Measurements from ENCODE around the gene THSD4.
"Not testable (repeated sequence)": the region's sequence is repeated elsewhere in the genome, so short reads cannot be mapped to it uniquely, and the experiment has no call there.

The THSD4 gene

GRCh38 chr15:71648095-71648494 lies 532.8 kb downstream of the THSD4 start:
- no peak for DNase-seq

DNA sequence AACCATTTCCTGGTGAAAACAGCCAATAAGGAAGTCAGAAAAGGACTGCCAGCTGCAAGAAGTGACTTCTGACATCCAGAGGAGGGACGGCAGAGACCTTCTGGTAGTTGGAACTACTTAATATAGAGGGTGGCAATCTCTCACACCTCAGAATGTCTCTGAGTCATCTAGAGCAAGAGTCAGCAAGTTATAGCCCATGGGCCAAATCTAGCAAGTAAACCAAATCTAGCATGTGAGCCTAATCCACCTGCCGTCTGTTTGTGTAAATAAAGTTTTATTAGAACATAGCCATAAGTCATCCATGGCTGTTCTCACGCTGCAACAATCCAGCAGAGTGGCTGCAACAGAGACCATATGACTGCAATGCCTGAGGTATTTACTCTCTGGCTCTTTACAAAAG lies 534.6 kb downstream of the THSD4 start:
- DNase-seq = no peak

- DNase-seq = no peak
These were observed 535.3 kb downstream of the THSD4 start for GRCh38 chr15:71650603-71651002.

DNA sequence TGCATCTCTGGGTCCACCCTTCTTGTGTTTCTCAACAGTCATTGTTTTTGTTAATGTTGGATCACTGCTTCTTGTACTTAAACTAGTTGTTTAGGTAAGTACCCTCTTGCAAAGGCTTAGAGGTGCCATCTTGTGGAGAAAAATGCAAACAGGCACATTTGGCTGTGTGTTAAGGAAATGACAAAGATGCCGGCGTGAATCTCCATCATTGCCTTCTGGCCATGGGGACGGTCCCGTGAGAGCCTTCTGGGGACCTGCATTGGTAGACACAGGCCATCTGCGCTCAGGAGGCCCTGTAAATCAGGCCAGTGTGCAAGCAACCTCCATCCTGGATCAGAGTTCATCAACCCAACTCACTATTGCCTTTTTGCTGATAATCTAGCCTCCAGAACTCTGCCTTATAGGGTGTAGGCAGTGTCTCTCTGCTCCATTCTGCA lies 536.5 kb downstream of the THSD4 start:
- peak; percentile 54 for DNase-seq

GRCh38 chr15:71654042-71654719 lies 538.9 kb downstream of the THSD4 start:
- no peak for DNase-seq

- DNase-seq = no peak
These were observed 539.5 kb downstream of the THSD4 start for GRCh38 chr15:71654720-71655174.

DNA sequence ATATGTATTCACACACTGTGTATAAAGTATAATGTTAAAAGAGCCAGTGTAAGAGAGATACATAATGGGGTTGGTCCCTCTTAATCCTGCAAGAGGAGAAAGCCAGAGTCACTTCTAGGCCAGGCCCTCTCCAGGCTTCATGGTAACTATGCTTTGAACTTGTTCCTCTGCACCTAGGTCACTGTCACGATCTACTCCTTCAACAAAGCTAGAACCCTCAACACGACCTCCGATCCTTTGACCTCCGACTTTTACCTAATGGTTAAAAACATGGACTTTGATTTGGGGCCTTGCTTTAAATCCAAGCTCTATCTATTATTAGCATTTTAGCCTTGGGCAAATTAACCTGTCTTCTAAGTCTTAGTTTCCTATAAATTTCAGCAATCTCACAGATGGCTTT lies 541.2 kb downstream of the THSD4 start:
- DNase-seq = no peak

- no peak for DNase-seq
These were observed 541.9 kb downstream of the THSD4 start for GRCh38 chr15:71657141-71657540.

DNA sequence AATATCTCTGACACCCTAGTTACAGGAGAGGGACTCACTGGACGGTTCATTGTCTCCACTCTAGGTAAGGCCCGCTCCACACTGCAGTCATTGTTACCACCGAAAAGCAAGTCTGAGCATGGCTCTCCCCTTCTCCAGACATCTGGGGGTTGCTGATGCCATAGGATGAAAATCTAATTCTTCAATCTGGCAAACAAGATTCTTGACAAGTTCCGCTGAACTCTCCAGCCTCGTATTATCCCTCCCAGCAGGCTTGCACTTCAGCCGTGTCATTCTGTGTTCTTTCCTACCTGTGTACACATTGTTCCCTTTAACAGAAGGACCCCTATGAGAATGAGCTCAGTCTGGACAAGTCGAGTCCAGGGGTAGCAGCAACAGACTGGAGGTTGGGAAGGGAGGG lies 542.8 kb downstream of the THSD4 start:
- no peak for DNase-seq

DNA sequence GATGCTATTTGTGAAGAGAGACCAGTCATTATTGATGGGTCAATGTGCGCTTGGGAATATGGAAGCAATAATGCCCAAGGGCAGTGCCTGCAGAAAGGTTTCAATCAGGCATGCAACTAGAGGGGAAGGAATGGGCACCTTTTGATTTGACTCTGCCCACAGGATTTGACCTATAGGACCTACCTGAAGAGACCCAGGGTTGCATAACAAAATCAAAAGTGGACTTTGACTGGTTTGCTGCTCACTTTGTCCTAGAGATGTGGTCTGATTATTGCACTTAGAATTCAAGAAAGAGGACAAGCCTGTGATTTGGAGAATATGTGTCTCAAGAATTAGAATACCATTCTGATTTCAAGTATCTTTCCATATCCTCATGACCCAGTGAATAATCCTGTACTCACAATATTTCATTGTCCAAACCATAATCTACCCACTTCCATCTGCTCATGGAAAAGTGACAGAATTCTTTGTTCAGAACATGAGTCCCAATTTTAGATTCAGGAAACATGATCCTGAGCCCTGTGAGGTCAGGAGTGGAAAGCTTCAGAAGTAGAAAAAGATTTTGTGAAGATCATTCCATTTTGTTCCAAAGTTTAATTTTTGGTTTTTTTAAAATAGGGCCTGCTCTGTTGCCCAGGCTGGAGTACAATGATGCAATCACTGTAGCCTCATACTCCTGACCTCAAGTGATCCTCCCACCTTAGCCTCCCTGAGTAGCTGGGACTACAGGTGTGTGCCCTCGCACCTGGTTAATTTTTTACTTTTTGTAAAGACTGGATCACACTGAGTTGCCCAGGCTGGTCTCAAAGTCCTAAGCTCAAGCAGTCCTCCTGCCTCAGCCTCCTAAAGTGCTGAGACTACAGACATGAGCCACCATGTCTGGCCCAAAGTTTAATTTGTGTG lies 543.8 kb downstream of the THSD4 start:
- DNase-seq = no peak

DNA sequence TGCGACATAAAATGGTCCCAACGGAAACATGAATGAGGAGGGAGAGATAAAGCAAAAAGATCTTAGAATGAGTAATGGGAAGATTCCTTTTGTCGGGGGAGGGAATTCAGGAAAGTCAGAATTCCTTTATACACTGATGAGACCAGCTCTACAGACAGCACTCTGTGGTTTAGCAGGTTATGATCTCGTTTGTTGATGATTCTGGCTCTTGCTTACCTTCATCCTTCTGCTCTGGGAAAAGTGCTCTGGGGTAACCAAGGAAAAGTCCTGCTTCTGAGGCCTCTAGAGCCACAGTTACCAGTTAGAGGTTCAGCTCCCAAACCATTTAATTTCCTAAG lies 544.4 kb downstream of the THSD4 start:
- DNase-seq = no peak

DNA sequence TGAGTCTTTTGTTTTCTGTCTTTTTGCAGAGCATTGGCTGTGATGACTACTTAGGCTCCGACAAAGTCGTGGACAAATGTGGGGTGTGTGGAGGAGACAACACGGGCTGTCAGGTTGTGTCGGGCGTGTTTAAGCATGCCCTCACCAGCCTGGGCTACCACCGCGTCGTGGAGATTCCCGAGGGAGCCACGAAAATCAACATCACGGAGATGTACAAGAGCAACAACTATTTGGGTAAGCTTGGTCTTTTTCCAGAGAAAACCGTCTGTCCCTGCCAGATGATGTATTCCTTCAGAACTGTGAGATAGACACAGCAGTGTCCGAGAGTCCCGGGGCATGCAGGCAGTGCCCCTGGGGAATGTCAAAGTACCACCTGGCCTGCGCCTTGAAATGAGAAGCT lies 545.2 kb downstream of the THSD4 start:
- no peak for DNase-seq

DNA sequence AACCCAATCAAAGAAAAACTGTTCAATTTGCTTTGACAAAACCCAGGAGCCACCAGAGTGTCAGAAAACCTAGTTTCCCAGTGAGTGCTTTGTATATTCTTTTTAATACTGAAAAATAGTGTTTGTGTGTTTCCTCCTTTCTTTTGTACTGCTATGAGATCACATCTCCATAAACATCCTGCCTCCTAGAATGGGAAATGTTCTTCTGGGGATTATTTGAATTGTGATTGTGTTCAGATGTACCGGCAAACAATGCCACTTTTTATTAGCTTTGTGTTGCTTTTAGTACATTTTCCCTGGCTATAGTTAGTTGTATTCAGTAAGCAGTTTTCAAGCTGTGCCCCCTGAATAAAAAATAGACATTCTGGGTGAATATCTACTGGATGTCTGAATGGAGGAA lies 547.0 kb downstream of the THSD4 start:
- DNase-seq = no peak

- no peak for DNase-seq
These were observed 549.4 kb downstream of the THSD4 start for GRCh38 chr15:71664622-71665021.

GRCh38 chr15:71666763-71667620 lies 551.7 kb downstream of the THSD4 start:
- no peak for DNase-seq

DNA sequence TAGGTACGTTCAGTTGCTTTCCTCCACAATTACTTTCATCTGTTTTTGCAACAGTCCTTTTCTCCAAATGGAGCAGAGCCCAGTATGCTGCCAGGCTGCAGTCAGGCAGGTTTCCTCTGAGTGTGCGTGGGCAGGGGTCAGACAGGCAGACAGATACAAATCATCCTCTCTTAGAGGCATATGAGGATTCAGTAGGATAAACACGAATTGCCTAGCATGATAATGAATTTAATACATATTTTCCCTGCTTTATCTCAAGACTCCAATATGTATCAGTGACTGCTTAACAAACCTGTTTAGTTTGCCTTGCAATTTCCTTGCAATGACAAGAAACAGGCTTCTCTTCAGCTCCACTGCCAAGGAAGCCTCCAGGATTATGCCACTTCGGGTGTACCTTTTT lies 554.4 kb downstream of the THSD4 start:
- DNase-seq = no peak

- DNase-seq = not testable (repeated sequence)
These were observed 555.0 kb downstream of the THSD4 start for GRCh38 chr15:71670222-71670621.

GRCh38 chr15:71674354-71674753 lies 559.1 kb downstream of the THSD4 start:
- no peak for DNase-seq

GRCh38 chr15:71677352-71677751 lies 562.1 kb downstream of the THSD4 start:
- DNase-seq = no peak

GRCh38 chr15:71677766-71678165 lies 562.5 kb downstream of the THSD4 start:
- DNase-seq = no peak

DNA sequence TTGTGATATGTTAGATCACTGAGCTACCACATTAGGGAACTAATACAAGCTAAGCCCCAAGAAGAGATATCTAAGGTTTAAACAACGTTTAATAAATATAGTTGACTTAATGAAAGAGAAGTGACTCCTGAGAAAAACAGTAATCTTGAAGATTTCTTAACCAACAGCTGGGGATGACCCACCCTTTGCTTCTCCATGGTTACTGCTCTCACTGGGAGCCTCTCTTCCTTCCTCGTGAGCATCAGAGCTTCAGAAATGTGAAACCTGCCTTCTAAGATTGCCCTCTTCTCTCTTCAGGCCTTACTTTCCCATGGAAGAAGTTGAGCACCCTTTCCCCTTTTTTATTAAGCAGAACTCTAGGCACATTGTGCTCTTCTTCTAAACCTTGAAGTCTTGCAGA lies 562.9 kb downstream of the THSD4 start:
- DNase-seq = no peak

GRCh38 chr15:71678605-71679004 lies 563.3 kb downstream of the THSD4 start:
- DNase-seq = no peak

DNA sequence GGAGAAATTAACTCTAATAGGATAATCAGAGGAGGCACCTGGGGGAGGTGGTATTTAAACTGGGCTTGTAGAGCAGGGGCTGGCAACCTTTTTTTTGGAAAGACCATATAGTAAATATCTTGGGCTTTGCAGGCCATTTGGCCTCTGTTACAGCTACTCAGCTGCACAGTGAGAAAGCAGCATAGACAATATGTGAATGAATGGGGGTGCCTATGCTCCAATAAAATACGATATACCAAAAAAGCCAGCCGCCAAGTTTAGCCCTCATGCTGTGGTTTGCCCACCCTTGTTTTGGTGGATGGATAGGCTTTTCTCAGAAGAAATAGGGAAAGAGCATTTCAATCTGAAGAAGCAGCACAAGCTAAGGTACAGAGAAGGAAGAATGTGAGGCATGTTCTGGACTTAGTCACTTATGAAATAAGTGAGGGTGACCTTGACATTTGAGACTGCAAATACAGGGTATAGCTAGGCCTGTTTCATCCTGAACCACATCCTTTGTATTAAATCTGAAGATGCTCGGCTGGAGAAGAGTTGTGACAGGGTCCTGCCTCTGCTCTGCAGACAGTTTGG lies 564.0 kb downstream of the THSD4 start:
- DNase-seq = no peak
